Activated T-cell treated with anti-CD3 and anti-CD28 coated beads, Interleukin-2, amount 50 U/mL, for 48 hours (primary cell): ENCODE results near the gene CFLAR.

Experiments
- DNase-seq, 2 experiments: peaks; one replicate each; pipeline ENCODE4 v3.0.0-alpha.2; 2020

CFLAR gene

DNA sequence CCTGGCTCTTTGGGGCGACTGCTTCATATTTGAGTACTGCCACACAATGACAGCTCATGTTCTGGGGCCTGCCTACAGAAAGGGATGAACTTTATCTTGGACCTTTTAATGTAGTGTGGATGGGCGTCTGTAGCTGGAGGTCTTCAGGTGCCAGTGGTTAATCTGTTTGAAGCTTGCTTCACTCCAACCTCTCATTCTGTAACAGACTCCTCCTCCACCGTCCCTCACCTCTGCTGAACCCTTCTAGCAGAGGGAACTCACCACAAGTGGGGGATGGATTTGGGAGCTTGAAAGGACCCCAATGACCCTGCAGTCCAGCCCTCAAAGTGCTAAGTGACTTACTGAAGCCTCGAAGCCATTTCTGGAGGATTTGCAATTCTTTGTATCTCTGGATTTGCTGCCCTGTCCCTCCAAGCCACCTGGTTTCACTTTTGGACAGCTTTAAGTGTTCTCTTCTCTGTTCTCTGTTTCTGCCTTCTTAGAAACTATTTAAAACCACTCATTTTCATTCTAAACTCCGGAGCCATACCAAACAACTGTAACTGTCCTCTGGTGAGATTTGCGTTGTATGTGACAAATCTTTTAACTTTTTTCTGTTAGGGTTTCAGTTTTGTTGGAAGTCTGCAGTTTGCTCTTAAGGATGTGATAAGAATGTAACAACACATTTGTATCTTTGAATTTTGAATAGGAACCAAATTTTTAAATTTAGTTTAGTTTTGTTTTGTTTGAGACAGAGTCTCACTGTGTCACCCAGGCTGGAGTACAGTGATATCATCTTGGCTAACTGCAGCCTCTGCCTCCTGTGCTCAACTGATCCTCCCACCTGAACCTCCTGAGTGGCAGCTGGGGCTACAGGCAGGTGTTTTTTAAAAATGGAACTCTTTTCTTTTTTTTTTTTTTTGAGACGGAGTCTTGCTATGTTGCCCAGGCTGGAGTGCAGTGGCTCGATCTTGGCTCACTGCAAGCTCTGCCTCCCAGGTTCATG lies 107.4 kb downstream of the CFLAR start:
- DNase-seq: no peak
